Uterus (tissue), 4 donors: ENCODE measurements around the gene LMX1B. TPM values are rescaled to one million over a fixed set of nuclear protein-coding genes. Genes with fewer than 3 reads are reported as not detected.

Source experiments
- DNase-seq, 2 donors: peaks; one replicate each; pipeline ENCODE4 v3.0.0-alpha.2; 2019 to 2020
- H3K27ac ChIP-seq, 2 donors: fragments of 200-600 bp; sonication (generic); 1 replicate in 1 of 2; 2 replicates in 1 of 2; pipeline ENCODE4 v1.5.1; 2016 to 2018
- H3K27me3 ChIP-seq, 2 donors: fragments of 200-600 bp; sonication (generic); one replicate each; pipeline ENCODE4 v1.5.1; 2018 to 2019; ENCODE audit warnings: control low read depth in 1 of 2
- H3K36me3 ChIP-seq, 2 donors: fragments of 200-600 bp; sonication (generic); one replicate each; pipeline ENCODE4 v1.5.1; 2019; ENCODE audit warnings: control low read depth in 1 of 2
- H3K4me1 ChIP-seq, 2 donors: fragments of 200-600 bp; sonication (generic); one replicate each; pipeline ENCODE4 v1.5.1; 2018 to 2019; ENCODE audit warnings: control low read depth in 1 of 2
- H3K4me3 ChIP-seq, 2 donors: fragments of 200-600 bp; sonication (generic); 1 replicate in 1 of 2; 2 replicates in 1 of 2; pipeline ENCODE4 v1.5.1; 2018 to 2019; ENCODE audit warnings: mild to moderate bottlenecking in 1 of 2
- H3K9me3 ChIP-seq, 2 donors: fragments of 200-600 bp; sonication (generic); one replicate each; pipeline ENCODE4 v1.5.1; 2019; ENCODE audit warnings: control low read depth in 1 of 2
- CTCF ChIP-seq, 4 experiments: fragments of 200-600 bp in 2 of 4; fragments of 450-650 bp in 2 of 4; sonication (generic) in 2 of 4; IDR thresholded peaks; one replicate each; pipeline ENCODE4 v1.5.1; 2016 to 2019; ENCODE audit warnings: antibody characterized with exemption in 4 of 4, mild to moderate bottlenecking in 2 of 4, moderate library complexity in 1 of 4
- POLR2A ChIP-seq, 2 donors: fragments of 450-650 bp; IDR thresholded peaks; one replicate each; pipeline ENCODE4 v1.6.1; 2016; ENCODE audit warnings: antibody characterized with exemption in 2 of 2, mild to moderate bottlenecking in 1 of 2, moderate library complexity in 1 of 2
- intact Hi-C: fragments of 100-400 bp; cut with DNase I; formaldehyde crosslinking; loops from one replicate; pipeline ENCODE4 v1.15.1; 2023; ENCODE audit warnings: low total_unique reads
- total RNA-seq, 4 donors: library from RNA; depleted of rRNA in 3 of 4; stranded (reverse); fragments of >200 nt in 3 of 4; gene quantifications; one replicate each; pipeline versions ENCODE4 v1.1.0 to v1.2.4, GENCODE V29; 2014 to 2023
- donor health status: DM: yes; HTN: yes; CAD: no.

The LMX1B gene
- total RNA-seq, 4 donors from 2014 or later: not detected

GRCh38 chr9:126692759-126693427 is 79.2 kb downstream of the LMX1B start:
- H3K4me1 ChIP-seq: no peaks in the 10 kb centered on the region
- DNase-seq: no peak
- H3K4me3 ChIP-seq: no peak overlapping the region
- H3K27me3 ChIP-seq: peaks cover 0 to 7% of the 10 kb centered on the region in 2 donors
- intact Hi-C loops: no loop called here
- H3K27ac ChIP-seq: no peak overlapping the region
- H3K36me3 ChIP-seq: no peaks in the 10 kb centered on the region
- TF ChIP-seq CTCF (IDR thresholded peaks at IDR 0.05) (no peak), POLR2A (IDR thresholded peaks at IDR 0.05) (no peak)
- H3K9me3 ChIP-seq: no peaks in the 10 kb centered on the region

GRCh38 chr9:126693428-126693944 is 79.8 kb downstream of the LMX1B start:
- Histone ChIP-seq H3K36me3 (no peaks in the 10 kb centered on the region), H3K4me3 (no peak overlapping the region), H3K9me3 (no peaks in the 10 kb centered on the region), H3K4me1 (no peaks in the 10 kb centered on the region), H3K27ac (no peak overlapping the region), H3K27me3 (peaks cover 0 to 7% of the 10 kb centered on the region in 2 donors)
- DNase-seq: no peak
- TF ChIP-seq CTCF (IDR thresholded peaks at IDR 0.05): no peak
- no peak for TF ChIP-seq POLR2A (IDR thresholded peaks at IDR 0.05)
- intact Hi-C loops: no loop called here

DNA sequence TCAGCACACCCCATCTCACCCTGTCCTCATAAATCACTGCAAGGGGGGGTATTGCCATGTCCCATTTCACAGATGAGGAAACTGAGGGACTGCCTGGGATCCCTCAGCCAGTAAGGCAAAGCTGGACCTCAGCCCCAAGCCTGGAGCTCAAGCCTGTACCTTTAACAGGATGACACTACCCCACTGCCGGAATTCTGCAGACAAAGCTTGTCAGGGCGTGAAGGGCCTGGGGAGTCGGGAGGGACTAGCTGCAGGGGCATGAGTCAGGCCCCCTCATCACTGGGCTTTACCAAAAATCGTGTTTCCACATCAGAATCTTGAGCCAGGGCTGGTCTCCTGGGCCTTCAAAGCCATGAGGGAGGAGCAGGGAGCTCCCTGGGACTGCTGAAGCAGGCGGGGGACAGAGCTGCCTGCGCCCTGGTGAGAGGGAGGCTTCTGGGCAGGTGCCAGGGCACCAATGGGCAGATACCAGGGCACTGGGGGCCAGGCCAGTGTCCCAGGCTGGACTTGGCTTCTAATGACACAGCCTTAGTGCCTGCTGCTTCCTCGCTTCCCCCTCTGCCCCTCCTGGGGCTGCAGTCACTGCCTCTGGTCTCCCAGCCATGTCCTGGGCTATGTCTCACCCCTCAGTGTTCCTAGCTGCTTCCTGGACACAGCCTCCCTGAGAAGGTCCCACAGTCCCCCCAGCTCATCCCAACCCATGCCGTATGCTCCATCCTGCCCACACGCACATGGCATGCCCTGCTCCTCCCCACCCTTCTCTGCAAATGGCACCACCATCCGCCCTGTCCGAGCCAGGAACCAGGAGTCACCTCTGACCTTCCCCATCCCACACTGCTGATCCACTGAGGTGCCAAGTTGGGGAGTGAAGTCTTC is 80.7 kb downstream of the LMX1B start:
- Histone ChIP-seq H3K36me3 (no peaks in the 10 kb centered on the region), H3K4me1 (no peaks in the 10 kb centered on the region), H3K4me3 (no peak overlapping the region), H3K27ac (no peak overlapping the region), H3K9me3 (no peaks in the 10 kb centered on the region), H3K27me3 (peaks cover 0 to 7% of the 10 kb centered on the region in 2 donors)
- DNase-seq: no peak
- intact Hi-C loops: no loop called here
- no peak for TF ChIP-seq CTCF (IDR thresholded peaks at IDR 0.05)
- TF ChIP-seq POLR2A (IDR thresholded peaks at IDR 0.05): no peak

DNA sequence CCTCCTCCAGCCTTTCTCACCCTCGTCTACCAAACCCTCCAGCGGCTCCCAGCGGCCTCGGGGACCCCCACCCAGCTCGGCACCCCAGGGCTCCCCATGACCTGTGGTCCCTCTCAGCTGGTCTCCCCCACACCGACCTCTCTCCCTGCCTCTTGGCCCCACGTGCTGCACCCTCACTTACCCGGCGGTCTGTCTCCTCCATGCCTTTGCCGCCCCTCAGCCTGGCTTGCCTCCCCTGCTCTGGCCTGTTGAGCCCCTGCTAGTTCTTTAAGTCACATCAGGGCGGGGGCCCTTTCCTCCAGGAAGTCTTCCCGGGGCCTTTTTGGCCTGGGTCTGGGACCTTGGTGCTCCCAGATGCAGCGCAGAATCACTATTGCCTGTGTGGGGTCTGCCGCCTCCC is 81.5 kb downstream of the LMX1B start:
- H3K9me3 ChIP-seq: no peaks in the 10 kb centered on the region
- intact Hi-C loops: no loop called here
- no peaks in the 10 kb centered on the region for H3K4me1 ChIP-seq
- DNase-seq: no peak
- no peaks in the 10 kb centered on the region for H3K36me3 ChIP-seq
- no peak overlapping the region for H3K4me3 ChIP-seq
- H3K27me3 ChIP-seq: peaks cover 0 to 5% of the 10 kb centered on the region in 2 donors
- no peak for TF ChIP-seq CTCF (IDR thresholded peaks at IDR 0.05)
- H3K27ac ChIP-seq: no peak overlapping the region
